OCI-LY7 (cell line): ENCODE results near the gene NISCH. TPM values are rescaled to one million over a fixed set of nuclear protein-coding genes. Genes with fewer than 3 reads are reported as not detected.

Source experiments
- BruUV-seq: library from RNA; stranded (reverse); fragments of 400-500 nt; replicated peaks from 2 replicates; lab custom pipeline; 2021; lab: Mats Ljungman, UMichigan
- CTCF ChIA-PET: fragments of 300-600 bp; sonication (Branson Sonifier 250); formaldehyde crosslinking; loops from one replicate; lab custom pipeline; 2022; ENCODE audit warnings: antibody characterized with exemption; ENCODE audit not compliant: unreplicated experiment; lab: Charles Lee
- POLR2A ChIA-PET: fragments of 300-600 bp; sonication (Branson Sonifier 250); formaldehyde crosslinking; loops from one replicate; lab custom pipeline; 2022; ENCODE audit warnings: antibody characterized with exemption; lab: Charles Lee
- DNase-seq: peaks from one replicate; pipeline ENCODE4 v3.0.0-alpha.2; 2015; ENCODE audit warnings: low spot score
- H2AFZ ChIP-seq: fragments of 200-600 bp; sonication (generic), shearing (Covaris generic); 2 replicates; pipeline ENCODE4 v1.6.1; 2014; ENCODE audit warnings: mild to moderate bottlenecking, antibody characterized with exemption, low read length, moderate library complexity
- H3K27ac ChIP-seq: fragments of 200-600 bp; sonication (generic); 2 replicates; pipeline ENCODE4 v1.5.1; 2014; ENCODE audit warnings: mixed run types, low read depth, mild to moderate bottlenecking, moderate library complexity, low read length, inconsistent platforms; ENCODE audit not compliant: poor library complexity, severe bottlenecking
- H3K36me3 ChIP-seq: fragments of 200-600 bp; sonication (generic); 2 replicates; pipeline ENCODE4 v1.6.1; 2014; ENCODE audit warnings: mild to moderate bottlenecking, antibody characterized with exemption, low read length, moderate library complexity, mixed read lengths; ENCODE audit not compliant: insufficient read depth
- H3K4me1 ChIP-seq: fragments of 200-600 bp; sonication (generic); 2 replicates; pipeline ENCODE4 v1.5.1; 2014; ENCODE audit warnings: mild to moderate bottlenecking, low read length; ENCODE audit not compliant: insufficient read depth, poor library complexity, severe bottlenecking
- H3K4me2 ChIP-seq: fragments of 200-600 bp; sonication (generic); 2 replicates; pipeline ENCODE4 v1.6.1; 2014; ENCODE audit warnings: mild to moderate bottlenecking, low read length
- H3K4me3 ChIP-seq: fragments of 200-600 bp; sonication (generic); 2 replicates; pipeline ENCODE4 v1.5.1; 2014; ENCODE audit warnings: mild to moderate bottlenecking, low read depth, low read length; ENCODE audit not compliant: poor library complexity, severe bottlenecking
- H3K79me2 ChIP-seq: fragments of 200-600 bp; sonication (generic); 2 replicates; pipeline ENCODE4 v1.6.1; 2016; ENCODE audit warnings: low read depth, mild to moderate bottlenecking, low read length, moderate library complexity, mixed read lengths; ENCODE audit not compliant: insufficient read depth
- H3K9me2 ChIP-seq: fragments of 200-600 bp; sonication (generic); 2 replicates; pipeline ENCODE4 v1.6.1; 2016; ENCODE audit warnings: mild to moderate bottlenecking, low read length, mixed read lengths; ENCODE audit not compliant: insufficient read depth
- H3K9me3 ChIP-seq: fragments of 200-600 bp; sonication (generic); 2 replicates; pipeline ENCODE4 v1.6.1; 2014; ENCODE audit warnings: mild to moderate bottlenecking, mixed run types, low read length, mixed read lengths
- H4K20me1 ChIP-seq: fragments of 200-600 bp; sonication (generic); 2 replicates; pipeline ENCODE4 v1.6.1; 2014; ENCODE audit warnings: mild to moderate bottlenecking, antibody characterized with exemption, low read length, moderate library complexity, mixed read lengths; ENCODE audit not compliant: insufficient read depth
- EZH2phosphoT487 ChIP-seq: fragments of 200-600 bp; sonication (generic); IDR thresholded peaks from 2 replicates; pipeline ENCODE4 v1.6.1; 2018; ENCODE audit warnings: low read depth, borderline replicate concordance, mild to moderate bottlenecking, mixed run types, antibody characterized with exemption, low read length, moderate library complexity, mixed read lengths
- intact Hi-C: fragments of 100-400 bp; cut with micrococcal nuclease; formaldehyde crosslinking; loops from one replicate; pipeline ENCODE4 v1.10.0; 2022; ENCODE audit not compliant: unreplicated experiment
- total RNA-seq, 2 experiments: library from RNA; depleted of rRNA in 1 of 2; stranded (reverse); fragments of >200 nt in 1 of 2; shearing (Covaris generic) in 1 of 2; gene quantifications; 2 replicates each; pipeline ENCODE4 v1.2.3, GENCODE V29; 2014 to 2022
- TF ChIP-seq, protein P1 (sequence below): fragments of 200-600 bp; sonication (generic); conservative IDR thresholded peaks from 2 replicates; pipeline ENCODE4 v1.5.1; 2014; ENCODE audit warnings: mild to moderate bottlenecking, antibody characterized with exemption, low read length, moderate library complexity, mixed read lengths

NISCH gene
- total RNA-seq, 2 experiments from 2014 or later, result 60.5 to 73.3 TPM

DNA sequence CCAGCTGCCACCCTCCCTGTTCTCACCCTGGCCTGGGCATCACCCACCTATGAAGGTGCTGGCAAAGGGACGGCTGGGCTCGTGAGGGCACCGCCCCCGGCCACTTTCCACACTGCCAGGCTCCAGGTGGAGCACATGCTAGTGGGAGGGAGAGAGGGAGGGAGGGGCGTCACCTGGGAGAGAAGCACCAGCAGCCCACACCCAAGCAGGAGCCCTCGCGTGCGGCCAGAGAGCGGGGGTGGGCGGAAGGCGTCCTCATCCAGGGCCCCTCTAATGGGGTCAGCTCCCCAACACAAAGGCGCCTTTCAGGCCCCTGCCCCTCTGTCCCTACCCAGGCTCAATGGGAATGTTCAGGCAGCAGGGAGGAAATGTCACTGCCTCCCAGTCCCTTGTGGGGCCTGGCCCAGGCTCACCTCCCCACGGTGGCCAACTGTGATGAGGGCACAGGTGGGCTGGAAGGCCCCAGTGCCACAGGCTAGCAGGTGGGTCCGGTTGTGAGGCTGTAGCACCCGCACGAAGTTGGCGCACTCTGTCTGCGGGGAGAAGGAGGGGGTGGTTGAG lies 13.6 kb upstream of the NISCH start:
- intact Hi-C loops, result loop anchor here (10.0 kb wide), 1 partner anchor 67 kb away; no protein-coding TSS in a partner anchor
- Histone ChIP-seq H3K27ac (no peak overlapping the region), H4K20me1 (no peaks in the 10 kb centered on the region), H3K79me2 (no peaks in the 10 kb centered on the region), H3K9me3 (no peaks in the 10 kb centered on the region), H3K4me1 (no peaks in the 10 kb centered on the region), H3K4me2 (no peak overlapping the region), H3K4me3 (no peak overlapping the region), H2AFZ (no peak overlapping the region), H3K9me2 (no peaks in the 10 kb centered on the region), H3K36me3 (no peaks in the 10 kb centered on the region)
- TF ChIP-seq, protein P1, sequence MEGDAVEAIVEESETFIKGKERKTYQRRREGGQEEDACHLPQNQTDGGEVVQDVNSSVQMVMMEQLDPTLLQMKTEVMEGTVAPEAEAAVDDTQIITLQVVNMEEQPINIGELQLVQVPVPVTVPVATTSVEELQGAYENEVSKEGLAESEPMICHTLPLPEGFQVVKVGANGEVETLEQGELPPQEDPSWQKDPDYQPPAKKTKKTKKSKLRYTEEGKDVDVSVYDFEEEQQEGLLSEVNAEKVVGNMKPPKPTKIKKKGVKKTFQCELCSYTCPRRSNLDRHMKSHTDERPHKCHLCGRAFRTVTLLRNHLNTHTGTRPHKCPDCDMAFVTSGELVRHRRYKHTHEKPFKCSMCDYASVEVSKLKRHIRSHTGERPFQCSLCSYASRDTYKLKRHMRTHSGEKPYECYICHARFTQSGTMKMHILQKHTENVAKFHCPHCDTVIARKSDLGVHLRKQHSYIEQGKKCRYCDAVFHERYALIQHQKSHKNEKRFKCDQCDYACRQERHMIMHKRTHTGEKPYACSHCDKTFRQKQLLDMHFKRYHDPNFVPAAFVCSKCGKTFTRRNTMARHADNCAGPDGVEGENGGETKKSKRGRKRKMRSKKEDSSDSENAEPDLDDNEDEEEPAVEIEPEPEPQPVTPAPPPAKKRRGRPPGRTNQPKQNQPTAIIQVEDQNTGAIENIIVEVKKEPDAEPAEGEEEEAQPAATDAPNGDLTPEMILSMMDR, result no peak
- TF ChIP-seq EZH2phosphoT487, result no peak
- no peak for DNase-seq
- BruUV-seq, result no TSS peak
- POLR2A ChIA-PET, result interaction anchor here (0.6 to 1.2 kb wide), 2 partner anchors 9 to 227 kb away, joined by 3 to 5 read pairs; no protein-coding TSS in a partner anchor
- CTCF ChIA-PET, result no interaction called here

DNA sequence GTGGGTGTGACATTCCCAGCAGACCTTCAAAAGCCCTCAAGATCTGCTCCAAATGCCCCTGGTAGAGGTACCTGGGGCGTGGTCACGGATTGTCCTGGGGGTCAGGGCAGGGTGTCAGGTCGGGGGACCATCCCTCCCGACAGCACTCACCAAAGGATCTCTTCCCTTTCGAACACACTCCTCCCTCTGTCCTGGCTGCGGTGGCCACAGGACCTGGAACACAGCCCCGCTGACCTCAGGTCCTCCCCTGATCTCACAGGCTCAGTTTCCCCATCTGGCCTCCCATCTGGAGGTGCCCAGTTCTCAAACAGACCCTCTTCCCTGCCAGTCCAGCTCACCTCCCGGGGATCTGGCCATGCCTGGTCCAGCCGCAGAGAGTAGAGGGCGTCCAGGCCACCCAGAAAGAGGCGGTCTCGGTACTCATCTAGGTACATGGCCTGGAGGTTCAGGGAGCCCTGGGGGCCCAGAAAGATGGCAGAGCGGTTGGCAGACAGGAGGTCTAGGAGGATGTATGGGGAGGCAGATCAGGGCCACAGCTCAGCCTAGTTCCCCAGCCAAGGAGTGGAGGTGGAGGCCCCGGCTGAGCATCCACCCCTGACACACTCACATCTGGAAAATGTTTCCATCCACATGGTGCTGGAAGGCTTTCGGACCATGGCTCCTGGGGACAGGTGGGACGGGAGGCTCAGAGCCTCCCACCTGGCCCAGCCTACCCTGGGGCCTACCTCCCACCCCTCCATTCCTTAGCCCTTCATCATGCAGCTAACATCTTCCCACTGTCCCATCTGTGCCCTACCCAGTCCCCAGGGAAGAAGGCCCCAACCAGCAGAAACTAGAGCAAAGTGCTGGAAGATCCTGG lies 12.8 kb upstream of the NISCH start:
- CTCF ChIA-PET, result interaction anchor here (0.6 to 0.8 kb wide), 2 partner anchors 11 to 1854 kb away, joined by 3 read pairs; no protein-coding TSS in a partner anchor
- POLR2A ChIA-PET, result no interaction called here

More for the DNA sequence above, 12.8 kb upstream of the NISCH start:
- H3K4me1 ChIP-seq, result no peaks in the 10 kb centered on the region
- H3K9me2 ChIP-seq, result no peaks in the 10 kb centered on the region
- no peak overlapping the region for H3K4me3 ChIP-seq
- intact Hi-C loops, result loop anchor here (10.0 kb wide), 1 partner anchor 68 kb away; no protein-coding TSS in a partner anchor
- BruUV-seq, result no TSS peak
- no peak for TF ChIP-seq EZH2phosphoT487
- TF ChIP-seq, protein P1, result no peak
- H3K36me3 ChIP-seq, result no peaks in the 10 kb centered on the region
- no peaks in the 10 kb centered on the region for H4K20me1 ChIP-seq
- no peaks in the 10 kb centered on the region for H3K9me3 ChIP-seq
- no peak for DNase-seq
- H2AFZ ChIP-seq, result no peak overlapping the region
- no peak overlapping the region for H3K4me2 ChIP-seq
- H3K27ac ChIP-seq, result no peak overlapping the region
- no peaks in the 10 kb centered on the region for H3K79me2 ChIP-seq
